GM12878 (cell line): ENCODE results near the gene TFF2.

Experiments used
- CBFB ChIP-seq: IDR thresholded peaks from 2 replicates; pipeline ENCODE4 v1.6.1; 2016; ENCODE audit warnings: antibody characterized with exemption, low read depth
- CHD4 ChIP-seq: fragments of 200-600 bp; sonication (generic); IDR thresholded peaks from 2 replicates; pipeline ENCODE4 v1.6.1; 2016; ENCODE audit warnings: mild to moderate bottlenecking
- CTCF ChIP-seq, 3 experiments: IDR thresholded peaks in 2 of 3; conservative IDR thresholded peaks in 1 of 3; 2 replicates each; pipeline ENCODE4 v1.5.1; 2011; ENCODE audit warnings: low read depth in 3 of 3, low read length in 3 of 3, mild to moderate bottlenecking in 3 of 3, control low read depth in 2 of 3, moderate library complexity in 2 of 3, inconsistent platforms in 1 of 3, mixed read lengths in 1 of 3; ENCODE audit not compliant: control insufficient read depth in 2 of 3, insufficient read depth in 1 of 3; ENCODE audit errors: extremely low read depth in 1 of 3
- E2F4 ChIP-seq: IDR thresholded peaks from 2 replicates; pipeline ENCODE4 v1.6.1; 2012; ENCODE audit warnings: low read depth, low read length, improper control_type of control experiment
- ELK1 ChIP-seq: IDR thresholded peaks from 2 replicates; pipeline ENCODE4 v1.6.1; 2012; ENCODE audit warnings: low read depth, low read length, improper control_type of control experiment
- GABPA ChIP-seq: IDR thresholded peaks from 2 replicates; pipeline ENCODE4 v1.6.1; 2014; ENCODE audit warnings: antibody characterized with exemption, low read depth, mild to moderate bottlenecking, inconsistent platforms
- HDAC6 ChIP-seq: fragments of 200-600 bp; sonication (generic); IDR thresholded peaks from one replicate; pipeline ENCODE4 v1.8.0; 2017; ENCODE audit warnings: antibody characterized with exemption; ENCODE audit not compliant: unreplicated experiment
- MAX ChIP-seq: IDR thresholded peaks from 2 replicates; pipeline ENCODE4 v1.6.1; 2012; ENCODE audit warnings: low read depth, low read length, improper control_type of control experiment
- RBBP5 ChIP-seq: fragments of 200-600 bp; sonication (generic); conservative IDR thresholded peaks from 2 replicates; pipeline ENCODE4 v1.6.1; 2016
- REST ChIP-seq: IDR thresholded peaks from 2 replicates; pipeline ENCODE4 v1.6.1; 2012; ENCODE audit warnings: mild to moderate bottlenecking, low read depth, low read length
- RFX5 ChIP-seq: IDR thresholded peaks from 2 replicates; pipeline ENCODE4 v1.6.1; 2011; ENCODE audit warnings: low read depth, low read length, improper control_type of control experiment
- USF2 ChIP-seq: IDR thresholded peaks from 2 replicates; pipeline ENCODE4 v1.6.1; 2011; ENCODE audit warnings: low read depth, low read length, improper control_type of control experiment, borderline replicate concordance
- WRNIP1 ChIP-seq: IDR thresholded peaks from 2 replicates; pipeline ENCODE4 v1.6.1; 2011; ENCODE audit warnings: low read depth, low read length, improper control_type of control experiment, borderline replicate concordance
- YBX1 ChIP-seq: fragments of 450-650 bp; IDR thresholded peaks from 2 replicates; pipeline ENCODE4 v1.6.1; 2016; ENCODE audit warnings: antibody characterized with exemption

- TF ChIP-seq MAX, result no peak
- TF ChIP-seq REST, result no peak
- TF ChIP-seq YBX1, result no peak
- TF ChIP-seq GABPA, result no peak
- no peak for TF ChIP-seq ELK1
- TF ChIP-seq WRNIP1, result no peak
- no peak for TF ChIP-seq USF2
- TF ChIP-seq CTCF (IDR thresholded peaks at IDR 0.05 in 2 of 3, conservative IDR thresholded peaks at IDR 0.05 in 1 of 3; ENCODE audit: control insufficient read depth in 2 of 3, extremely low read depth in 1 of 3, insufficient read depth in 1 of 3, low read depth in 3 of 3, low read length in 3 of 3), result no peak
- no peak for TF ChIP-seq HDAC6
- TF ChIP-seq RBBP5, result no peak
- no peak for TF ChIP-seq RFX5
- no peak for TF ChIP-seq E2F4
- no peak for TF ChIP-seq CHD4
- TF ChIP-seq CBFB, result no peak
Observed at GRCh38 chr21:42344631-42345030, 6.2 kb downstream of the TFF2 start.
